HG03196 (cell line): ENCODE measurements around the gene MSANTD1.

ENCODE experiments used
- ATAC-seq: cut with Tn5 transposase; IDR thresholded peaks from one replicate; pipeline ENCODE4 v1.9.1; 2021; ENCODE audit not compliant: unreplicated experiment

MSANTD1 gene

DNA sequence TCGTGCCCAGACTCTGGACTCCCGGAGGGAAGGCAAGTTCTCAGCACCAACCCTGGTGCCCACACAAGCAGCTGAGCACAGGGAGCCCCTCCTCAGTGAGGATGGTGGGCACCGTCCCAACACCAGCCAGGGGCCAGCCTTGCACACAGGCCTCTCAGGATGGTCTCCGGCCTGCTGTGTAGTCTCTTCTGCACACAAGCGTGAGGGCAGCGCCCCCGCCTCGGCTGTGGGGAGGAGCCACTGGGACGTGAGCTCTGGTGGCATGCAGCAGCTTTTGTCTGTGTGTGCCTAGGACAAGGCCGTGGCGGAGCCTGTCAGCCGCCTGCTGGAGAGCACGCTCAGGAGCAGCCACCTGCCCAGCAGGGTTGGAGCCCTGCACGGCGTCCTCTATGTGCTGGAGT is 16.1 kb upstream of the MSANTD1 start:
- no peak for ATAC-seq

DNA sequence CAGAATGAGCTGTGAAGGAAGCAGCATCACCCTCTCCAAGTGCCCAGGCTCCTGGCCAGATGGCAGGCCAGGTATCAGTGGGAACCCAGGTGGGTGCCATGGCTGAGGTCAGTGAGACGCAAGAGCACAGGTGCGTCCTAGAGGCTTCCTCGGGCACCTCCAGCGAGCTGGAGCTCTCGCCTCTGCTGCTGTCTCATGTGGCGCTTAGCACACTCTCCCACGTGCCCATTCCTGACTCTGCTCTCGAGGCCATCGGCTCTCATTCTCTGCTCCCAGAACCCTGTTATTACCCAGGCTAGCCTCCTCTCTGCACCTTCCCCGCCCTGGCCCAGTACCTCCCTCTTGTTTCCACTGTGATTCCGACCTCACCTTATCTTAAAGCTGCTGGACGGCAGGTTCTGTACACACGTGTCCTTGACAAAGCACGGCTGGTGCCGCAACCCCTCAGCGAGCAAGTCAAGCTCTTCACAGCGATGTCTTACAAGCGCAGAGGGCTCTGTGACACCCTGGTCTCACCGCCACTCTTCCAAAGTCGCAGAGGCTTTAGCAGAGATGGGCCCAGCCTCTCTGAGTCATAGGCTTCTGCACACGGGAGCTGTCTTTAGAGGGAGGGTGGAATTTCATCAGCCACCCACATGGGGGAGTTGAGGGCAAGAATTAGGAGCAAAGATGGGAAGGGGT is 15.4 kb upstream of the MSANTD1 start:
- ATAC-seq = no peak

DNA sequence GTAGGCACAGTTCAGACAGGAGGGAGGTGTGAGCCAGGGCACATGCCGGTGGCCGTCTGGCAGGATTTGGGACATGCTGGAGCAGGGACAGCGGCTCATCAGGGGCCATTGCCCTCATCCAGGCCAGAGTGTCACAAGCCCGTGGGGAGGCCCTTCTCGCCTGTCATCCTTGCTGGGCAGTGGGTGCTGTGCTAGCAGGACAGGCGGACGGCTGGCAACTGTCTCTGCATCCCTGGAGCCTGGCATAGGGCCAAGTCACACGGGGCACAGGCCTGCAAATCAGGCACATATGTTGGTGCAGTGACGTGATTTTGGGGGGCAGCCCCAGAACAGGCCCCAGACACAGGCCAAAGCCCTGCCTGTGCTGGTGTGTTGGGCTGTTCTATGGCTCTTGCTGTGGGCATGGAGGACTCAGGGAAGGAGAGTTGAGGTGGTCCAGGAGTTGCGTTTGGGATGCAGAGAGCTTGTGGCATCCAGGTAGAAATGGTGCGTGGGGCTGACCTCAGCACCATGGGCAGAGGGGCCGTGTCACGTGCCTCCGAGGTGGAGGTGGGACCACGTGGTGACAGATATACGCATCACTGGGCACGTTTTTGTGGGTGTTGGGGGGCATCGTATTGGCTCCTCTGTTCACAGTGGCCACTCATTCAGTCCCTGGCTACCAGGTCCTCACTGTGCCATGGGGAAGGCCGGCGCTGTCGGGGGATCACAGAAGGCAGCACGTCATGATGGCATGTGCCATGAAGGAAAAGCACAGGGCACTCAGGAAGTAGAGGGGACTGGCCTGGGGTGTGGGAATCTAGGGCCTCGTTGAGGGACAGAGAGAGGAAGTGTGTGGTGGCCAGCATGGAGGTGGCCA is 14.6 kb upstream of the MSANTD1 start:
- no peak for ATAC-seq

DNA sequence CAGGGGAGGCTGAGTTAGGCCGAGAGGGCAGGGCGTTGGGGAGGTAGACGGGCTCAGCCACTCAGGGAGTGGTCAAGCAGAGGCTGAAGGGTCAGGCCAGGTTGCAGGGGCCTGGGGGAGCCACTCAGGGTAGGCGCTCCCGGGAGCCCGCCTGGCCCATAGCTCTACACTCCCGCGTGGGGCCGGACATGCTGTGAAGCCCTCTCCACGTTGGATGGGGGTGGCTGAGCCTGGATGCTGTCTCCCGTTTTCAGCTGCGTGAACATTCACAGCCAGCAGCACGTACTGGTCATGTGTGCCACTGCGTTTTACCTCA is 14.0 kb upstream of the MSANTD1 start:
- ATAC-seq = no peak

DNA sequence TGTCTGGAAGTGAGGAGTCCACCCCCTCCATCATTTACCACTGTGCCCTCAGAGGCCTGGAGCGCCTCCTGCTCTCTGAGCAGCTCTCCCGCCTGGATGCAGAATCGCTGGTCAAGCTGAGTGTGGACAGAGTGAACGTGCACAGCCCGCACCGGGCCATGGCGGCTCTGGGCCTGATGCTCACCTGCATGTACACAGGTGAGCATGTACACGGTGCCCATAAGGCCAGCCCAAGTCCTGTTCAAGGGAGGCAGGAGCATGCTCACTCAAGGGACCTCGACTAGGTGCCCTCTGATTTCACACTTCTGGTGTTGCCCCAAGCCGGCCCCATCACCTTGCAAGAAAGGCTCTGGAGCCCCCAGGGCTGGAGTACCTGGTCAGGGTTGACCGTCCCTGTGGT is 13.4 kb upstream of the MSANTD1 start:
- no peak for ATAC-seq

DNA sequence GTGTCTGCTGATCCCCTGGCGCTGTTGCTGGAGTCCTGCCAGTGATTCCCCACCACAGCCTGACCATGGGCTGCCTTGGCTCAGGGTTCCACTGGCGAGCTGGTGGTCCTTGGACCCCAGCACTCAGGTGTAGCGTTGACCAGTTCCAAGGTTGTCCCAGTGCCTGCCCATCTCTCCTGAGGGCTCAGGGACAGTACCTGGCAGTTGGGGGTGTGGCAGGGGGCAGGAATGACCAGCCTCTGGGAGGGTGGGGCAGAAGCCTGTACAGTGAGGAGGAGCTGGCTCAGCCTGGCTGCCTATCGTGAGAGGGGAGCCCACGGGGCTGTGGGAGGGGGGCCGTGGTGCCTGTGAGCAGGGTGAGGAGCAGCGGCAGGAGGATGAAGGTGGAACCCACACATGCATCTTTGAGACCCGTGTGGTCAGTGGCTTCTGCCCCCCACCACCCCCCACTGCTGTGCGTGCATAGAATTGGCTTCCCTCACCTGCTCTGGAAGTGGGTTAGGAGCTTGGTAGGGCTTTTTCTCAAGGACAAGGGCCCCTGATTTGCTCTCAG is 12.6 kb upstream of the MSANTD1 start:
- no peak for ATAC-seq

DNA sequence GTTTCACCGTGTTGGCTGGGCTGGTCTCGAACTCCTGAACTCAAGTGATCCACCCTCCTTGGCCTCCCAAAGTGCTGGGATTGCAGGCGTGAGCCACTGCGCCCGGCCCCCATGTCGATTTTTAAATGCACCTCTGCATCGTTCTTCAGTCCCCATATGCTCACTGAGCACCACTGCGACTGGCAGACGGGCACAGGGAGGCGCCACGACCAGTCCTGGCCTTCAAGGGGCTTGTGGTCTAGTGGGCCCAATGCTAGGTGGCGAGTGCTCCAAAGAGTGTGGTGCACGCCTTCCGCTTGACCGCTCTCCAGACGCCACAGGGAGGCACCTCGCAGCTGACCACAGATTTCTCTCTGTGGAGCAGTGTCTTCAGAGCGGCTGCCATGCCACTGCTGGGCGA is 11.7 kb upstream of the MSANTD1 start:
- no peak for ATAC-seq

DNA sequence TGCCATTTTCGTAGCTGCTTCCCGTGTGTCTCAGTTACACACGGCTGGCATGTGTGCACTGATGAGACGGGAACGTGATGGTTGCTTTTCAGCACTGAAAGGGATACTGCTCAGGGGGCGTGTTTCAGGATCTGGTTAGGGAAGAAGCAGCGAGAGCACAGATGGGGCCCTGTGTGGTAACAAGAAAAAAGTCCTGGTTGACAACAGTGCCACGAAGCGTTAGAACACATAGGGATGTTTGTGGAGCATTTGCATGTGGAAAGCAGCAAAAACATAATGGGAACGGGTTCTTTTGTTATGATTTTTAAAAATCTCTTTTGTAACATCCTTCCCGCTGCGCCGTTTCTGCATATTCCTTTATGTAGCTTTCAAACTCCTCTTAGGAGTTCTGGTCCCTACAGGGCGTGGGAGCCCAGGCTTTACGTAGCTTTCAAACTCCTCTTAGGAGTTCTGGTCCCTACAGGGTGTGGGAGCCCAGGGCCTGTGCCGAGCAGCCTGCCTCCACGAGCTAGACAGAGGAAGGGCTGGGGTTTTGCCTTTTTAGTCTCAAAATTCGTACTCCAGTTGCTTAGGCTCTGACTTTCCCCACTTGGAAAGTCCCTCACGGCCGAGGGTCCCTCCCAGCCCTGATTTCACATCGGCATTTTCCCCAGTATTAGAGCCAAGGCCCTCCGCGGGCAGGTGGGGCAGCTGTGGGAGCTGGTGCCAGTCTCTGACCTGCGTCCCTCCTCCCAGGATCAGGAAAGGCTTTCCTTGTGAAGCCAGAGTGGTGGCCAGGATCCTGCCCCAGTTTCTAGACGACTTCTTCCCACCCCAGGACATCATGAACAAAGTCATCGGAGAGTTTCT is 11.0 kb upstream of the MSANTD1 start:
- no peak for ATAC-seq

DNA sequence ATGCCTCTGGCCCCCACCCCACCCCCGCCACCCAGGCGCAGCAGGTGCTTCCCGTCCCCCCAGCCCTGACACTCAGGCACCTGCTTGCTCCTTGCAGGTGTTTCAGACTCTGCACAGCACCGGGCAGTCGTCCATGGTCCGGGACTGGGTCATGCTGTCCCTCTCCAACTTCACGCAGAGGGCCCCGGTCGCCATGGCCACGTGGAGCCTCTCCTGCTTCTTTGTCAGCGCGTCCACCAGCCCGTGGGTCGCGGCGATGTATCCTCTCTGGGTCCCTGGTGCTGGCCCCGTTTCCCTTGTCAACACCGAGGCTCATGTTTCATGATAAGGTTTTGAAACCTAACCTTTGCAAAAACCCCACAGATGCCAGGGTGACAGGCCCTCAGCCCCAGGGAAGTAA is 10.2 kb upstream of the MSANTD1 start:
- ATAC-seq = no peak

DNA sequence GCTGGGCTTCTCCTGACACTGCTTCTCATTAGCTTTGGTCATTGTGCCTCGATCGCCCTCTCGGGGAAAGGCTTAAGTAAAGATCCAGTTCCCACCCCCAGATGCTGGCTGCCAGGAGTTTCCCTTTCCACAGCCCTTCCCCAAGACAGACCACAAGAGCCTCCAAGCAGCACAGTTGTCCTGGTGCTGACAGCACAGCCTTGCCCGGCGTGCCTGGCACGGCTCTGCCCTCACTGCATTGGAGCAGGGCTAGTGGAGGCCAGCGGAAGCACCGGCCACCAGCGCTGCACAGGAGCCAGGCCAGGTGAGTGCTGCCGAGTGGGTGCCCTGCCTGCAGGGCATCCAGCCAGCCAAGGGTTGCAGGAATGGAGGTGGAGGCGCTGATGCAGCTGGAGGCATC is 9.7 kb upstream of the MSANTD1 start:
- no peak for ATAC-seq

DNA sequence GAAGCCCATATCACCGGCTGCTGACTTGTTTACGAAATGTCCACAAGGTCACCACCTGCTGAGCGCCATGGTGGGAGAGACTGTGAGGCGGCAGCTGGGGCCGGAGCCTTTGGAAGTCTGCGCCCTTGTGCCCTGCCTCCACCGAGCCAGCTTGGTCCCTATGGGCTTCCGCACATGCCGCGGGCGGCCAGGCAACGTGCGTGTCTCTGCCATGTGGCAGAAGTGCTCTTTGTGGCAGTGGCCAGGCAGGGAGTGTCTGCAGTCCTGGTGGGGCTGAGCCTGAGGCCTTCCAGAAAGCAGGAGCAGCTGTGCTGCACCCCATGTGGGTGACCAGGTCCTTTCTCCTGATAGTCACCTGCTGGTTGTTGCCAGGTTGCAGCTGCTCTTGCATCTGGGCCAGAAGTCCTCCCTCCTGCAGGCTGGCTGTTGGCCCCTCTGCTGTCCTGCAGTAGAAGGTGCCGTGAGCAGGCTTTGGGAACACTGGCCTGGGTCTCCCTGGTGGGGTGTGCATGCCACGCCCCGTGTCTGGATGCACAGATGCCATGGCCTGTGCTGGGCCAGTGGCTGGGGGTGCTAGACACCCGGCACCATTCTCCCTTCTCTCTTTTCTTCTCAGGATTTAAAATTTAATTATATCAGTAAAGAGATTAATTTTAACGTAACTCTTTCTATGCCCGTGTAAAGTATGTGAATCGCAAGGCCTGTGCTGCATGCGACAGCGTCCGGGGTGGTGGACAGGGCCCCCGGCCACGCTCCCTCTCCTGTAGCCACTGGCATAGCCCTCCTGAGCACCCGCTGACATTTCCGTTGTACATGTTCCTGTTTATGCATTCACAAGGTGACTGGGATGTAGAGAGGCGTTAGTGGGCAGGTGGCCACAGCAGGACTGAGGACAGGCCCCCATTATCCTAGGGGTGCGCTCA is 8.7 kb upstream of the MSANTD1 start:
- no peak for ATAC-seq

DNA sequence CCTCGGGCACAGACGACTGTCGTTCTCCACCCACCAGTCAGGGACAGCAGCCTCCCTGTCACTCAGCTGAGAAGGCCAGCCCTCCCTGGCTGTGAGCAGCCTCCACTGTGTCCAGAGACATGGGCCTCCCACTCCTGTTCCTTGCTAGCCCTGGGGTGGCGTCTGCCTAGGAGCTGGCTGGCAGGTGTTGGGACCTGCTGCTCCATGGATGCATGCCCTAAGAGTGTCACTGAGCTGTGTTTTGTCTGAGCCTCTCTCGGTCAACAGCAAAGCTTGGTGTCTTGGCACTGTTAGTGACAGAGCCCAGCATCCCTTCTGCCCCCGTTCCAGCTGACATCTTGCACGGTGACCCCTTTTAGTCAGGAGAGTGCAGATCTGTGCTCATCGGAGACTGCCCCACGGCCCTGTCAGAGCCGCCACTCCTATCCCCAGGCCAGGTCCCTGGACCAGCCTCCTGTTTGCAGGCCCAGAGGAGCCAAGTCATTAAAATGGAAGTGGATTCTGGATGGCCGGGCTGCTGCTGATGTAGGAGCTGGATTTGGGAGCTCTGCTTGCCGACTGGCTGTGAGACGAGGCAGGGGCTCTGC is 7.9 kb upstream of the MSANTD1 start:
- ATAC-seq = no peak

DNA sequence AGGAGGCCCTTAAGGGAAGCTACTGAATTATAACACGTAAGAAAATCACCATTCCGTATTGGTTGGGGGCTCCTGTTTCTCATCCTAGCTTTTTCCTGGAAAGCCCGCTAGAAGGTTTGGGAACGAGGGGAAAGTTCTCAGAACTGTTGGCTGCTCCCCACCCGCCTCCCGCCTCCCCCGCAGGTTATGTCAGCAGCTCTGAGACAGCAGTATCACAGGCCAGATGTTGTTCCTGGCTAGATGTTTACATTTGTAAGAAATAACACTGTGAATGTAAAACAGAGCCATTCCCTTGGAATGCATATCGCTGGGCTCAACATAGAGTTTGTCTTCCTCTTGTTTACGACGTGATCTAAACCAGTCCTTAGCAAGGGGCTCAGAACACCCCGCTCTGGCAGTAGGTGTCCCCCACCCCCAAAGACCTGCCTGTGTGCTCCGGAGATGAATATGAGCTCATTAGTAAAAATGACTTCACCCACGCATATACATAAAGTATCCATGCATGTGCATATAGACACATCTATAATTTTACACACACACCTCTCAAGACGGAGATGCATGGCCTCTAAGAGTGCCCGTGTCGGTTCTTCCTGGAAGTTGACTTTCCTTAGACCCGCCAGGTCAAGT is 6.9 kb upstream of the MSANTD1 start:
- ATAC-seq = no peak

DNA sequence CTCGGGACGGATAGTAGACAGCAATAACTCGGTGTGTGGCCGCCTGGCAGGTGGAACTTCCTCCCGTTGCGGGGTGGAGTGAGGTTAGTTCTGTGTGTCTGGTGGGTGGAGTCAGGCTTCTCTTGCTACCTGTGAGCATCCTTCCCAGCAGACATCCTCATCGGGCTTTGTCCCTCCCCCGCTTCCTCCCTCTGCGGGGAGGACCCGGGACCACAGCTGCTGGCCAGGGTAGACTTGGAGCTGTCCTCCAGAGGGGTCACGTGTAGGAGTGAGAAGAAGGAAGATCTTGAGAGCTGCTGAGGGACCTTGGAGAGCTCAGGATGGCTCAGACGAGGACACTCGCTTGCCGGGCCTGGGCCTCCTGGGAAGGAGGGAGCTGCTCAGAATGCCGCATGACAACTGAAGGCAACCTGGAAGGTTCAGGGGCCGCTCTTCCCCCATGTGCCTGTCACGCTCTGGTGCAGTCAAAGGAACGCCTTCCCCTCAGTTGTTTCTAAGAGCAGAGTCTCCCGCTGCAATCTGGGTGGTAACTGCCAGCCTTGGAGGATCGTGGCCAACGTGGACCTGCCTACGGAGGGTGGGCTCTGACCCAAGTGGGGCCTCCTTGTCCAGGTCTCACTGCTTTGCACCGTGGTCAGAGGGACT is 5.7 kb upstream of the MSANTD1 start:
- ATAC-seq = no peak

DNA sequence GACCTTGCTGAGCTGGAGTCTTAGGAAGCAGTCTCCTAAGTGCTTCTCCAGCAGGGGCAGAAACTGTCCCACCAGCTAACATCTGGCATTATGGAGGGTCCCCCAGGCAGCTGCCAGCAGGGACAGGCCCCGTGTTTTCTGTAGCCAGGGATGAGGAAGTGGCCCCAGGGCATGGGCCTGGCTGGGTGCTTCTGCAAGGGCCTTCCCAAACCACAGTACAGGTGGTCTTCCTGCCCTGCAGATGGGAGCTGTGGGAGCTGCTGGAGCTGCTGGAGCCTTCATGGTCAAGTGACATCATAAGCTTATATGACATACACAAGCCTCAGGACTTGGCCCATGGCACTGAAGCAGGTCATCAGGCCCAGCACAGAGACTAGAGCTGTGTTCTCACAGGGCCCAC is 5.0 kb upstream of the MSANTD1 start:
- ATAC-seq = no peak

DNA sequence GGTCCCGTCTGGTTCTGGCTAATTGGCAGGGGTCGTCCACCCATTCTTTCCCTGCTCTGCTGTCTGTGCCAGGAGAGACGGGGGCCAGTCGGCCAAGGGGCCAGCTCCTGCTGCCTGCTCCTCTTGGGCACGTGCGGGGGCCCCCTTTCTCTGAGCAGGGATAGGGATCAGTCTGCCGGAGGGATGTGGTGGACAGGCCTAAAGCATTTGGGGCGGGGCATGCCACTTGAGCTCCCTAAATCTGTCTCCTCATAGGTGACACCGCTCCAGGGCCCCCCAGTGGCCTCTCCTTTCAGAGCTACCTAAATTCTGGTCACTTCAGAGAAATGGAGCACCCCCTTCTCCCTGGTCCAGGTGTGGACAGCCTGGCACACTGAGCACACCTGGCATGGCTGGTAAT is 4.2 kb upstream of the MSANTD1 start:
- ATAC-seq = no peak

DNA sequence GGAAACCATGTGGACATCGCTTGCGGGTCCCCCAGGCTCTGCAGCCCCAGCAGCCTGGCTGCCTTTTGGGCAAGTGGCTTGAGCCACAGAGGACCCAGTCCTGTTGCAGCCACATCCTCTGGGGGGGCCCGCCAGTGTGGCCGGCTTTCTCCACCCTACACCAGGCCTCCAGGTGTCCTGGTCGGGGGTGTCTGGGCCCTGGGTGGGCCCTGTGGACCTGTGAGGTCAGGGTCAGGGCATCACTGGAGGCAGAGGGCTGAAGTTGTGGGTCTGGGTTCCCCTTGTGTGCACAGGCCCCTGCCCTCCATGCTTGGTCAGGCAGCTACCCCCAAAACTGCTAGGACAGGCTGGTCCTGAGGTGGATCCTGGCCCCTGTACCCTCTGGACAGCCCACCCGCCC is 3.3 kb upstream of the MSANTD1 start:
- no peak for ATAC-seq

DNA sequence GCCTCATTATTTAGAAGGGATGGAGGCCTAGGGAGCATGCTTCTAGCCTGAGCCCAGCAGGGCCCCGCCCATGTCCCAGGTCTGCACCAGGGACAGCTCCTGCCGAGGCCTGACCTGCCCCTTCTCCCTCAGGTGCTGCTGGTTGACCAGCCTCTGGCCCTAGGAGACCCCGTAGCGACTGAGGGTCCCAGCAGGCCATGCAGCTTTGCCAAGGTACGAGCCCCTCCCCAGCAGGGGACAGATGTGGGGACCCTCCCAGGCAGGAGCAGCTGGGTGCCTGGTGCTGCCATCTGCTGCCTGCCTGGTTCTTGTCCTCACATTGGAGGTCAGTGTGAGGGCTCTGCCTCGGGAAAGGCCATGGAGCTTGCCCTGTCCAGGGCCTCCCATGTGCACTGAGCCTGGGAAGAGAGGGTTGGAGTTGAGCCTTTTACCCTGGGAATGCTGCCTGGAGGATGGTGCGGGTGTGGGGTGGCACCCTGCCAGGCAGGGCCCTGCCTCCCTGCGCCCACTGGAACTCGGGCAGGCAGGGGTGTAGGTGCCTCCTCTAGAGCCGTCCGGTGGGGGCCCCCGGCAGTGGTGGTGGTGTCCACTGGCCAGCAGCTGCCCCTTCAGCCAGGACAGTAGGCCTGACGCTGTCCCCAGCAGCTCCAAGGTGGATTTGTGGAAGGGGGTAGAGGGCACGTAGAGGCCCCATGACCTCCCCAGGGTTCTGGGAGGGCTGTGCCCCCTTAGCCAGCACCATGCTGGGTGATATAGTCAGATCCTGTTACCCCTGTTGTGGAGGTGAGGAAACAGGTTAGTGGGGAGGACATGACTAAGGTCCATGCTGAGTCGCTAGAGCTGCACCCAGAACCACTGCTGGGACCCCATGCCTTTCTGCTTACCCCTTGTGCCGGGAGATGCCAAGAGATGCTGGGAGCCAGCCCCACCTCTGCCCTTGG is 2.2 kb upstream of the MSANTD1 start:
- ATAC-seq = no peak
